OCI-LY3 (cell line): ENCODE results near the gene ZNF438.

Experiments used
- H2AFZ ChIP-seq: fragments of 200-600, 300-600 bp; shearing (Covaris generic); 2 replicates; pipeline ENCODE4 v1.6.0; 2014; ENCODE audit warnings: antibody characterized with exemption, low read depth, low read length
- H3K27ac ChIP-seq: fragments of 200-600, 300-600 bp; sonication (generic); 2 replicates; pipeline ENCODE4 v1.5.1; 2014; ENCODE audit warnings: mild to moderate bottlenecking, low read length, moderate library complexity, mixed read lengths
- H3K27me3 ChIP-seq: fragments of 200-600, 300-600 bp; sonication (generic); 2 replicates; pipeline ENCODE4 v1.6.1; 2014; ENCODE audit warnings: low read depth, low read length, mixed read lengths
- H3K36me3 ChIP-seq: fragments of 200-600, 300-600 bp; sonication (generic); replicated peaks from 2 replicates; pipeline ENCODE3; 2014; ENCODE audit warnings: low read depth, low read length, mixed read lengths
- H3K4me1 ChIP-seq: fragments of 300-600, 200-600 bp; sonication (generic); 2 replicates; pipeline ENCODE4 v1.6.1; 2014; ENCODE audit warnings: low read length, mixed read lengths
- H3K4me2 ChIP-seq: fragments of 200-600, 300-600 bp; sonication (generic); 2 replicates; pipeline ENCODE4 v1.6.1; 2014; ENCODE audit warnings: low read length, mixed read lengths
- H3K4me3 ChIP-seq: fragments of 300-600, 200-600 bp; sonication (generic); 2 replicates; pipeline ENCODE4 v1.5.1; 2014; ENCODE audit warnings: antibody characterized with exemption, mild to moderate bottlenecking, low read length, moderate library complexity
- H3K79me2 ChIP-seq: fragments of 300-600, 200-600 bp; shearing (Covaris generic); 2 replicates; pipeline ENCODE4 v1.6.1; 2014; ENCODE audit warnings: mild to moderate bottlenecking, low read length, mixed read lengths
- H3K9ac ChIP-seq: fragments of 300-600, 200-600 bp; shearing (Covaris generic); 2 replicates; pipeline ENCODE4 v1.6.0; 2014; ENCODE audit warnings: mild to moderate bottlenecking, low read length, moderate library complexity
- H3K9me3 ChIP-seq: fragments of 200-600, 300-600 bp; shearing (Covaris generic); 2 replicates; pipeline ENCODE4 v1.6.1; 2014; ENCODE audit warnings: low read length, mixed read lengths; ENCODE audit not compliant: insufficient read depth
- H4K20me1 ChIP-seq: fragments of 200-600, 300-600 bp; sonication (generic); 2 replicates; pipeline ENCODE4 v1.6.1; 2016; ENCODE audit warnings: low read length, mixed read lengths; ENCODE audit not compliant: insufficient read depth
- EZH2phosphoT487 ChIP-seq: fragments of 200-600 bp; shearing (Covaris generic); IDR thresholded peaks from 2 replicates; pipeline ENCODE4 v1.6.1; 2018; ENCODE audit warnings: antibody characterized with exemption, mixed run types, low read depth
- TF ChIP-seq, protein P1 (sequence below): fragments of 200-600, 300-600 bp; sonication (generic); IDR thresholded peaks from 2 replicates; pipeline ENCODE4 v1.5.1; 2014; ENCODE audit warnings: antibody characterized with exemption, low read length, low read depth

The ZNF438 gene

DNA sequence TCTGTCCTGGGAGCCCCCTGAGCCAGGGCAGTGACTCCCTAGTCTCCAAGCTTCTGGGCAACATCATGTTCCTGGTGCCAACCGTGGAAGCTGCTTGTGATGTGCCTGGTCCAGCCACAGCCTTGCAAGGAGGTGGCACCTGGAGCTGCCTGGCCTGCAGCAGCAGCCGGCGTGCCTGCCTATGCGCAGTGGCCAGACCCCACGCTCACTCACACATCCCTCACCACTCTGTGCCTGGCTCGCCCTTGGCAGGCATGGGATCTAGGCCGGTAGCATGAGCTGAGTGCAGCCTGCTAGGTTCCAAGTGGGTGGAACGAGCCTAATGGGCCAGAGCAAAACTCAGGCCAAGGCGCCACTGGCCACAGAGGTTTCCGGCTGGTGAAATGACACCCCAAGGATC is 184.0 kb downstream of the ZNF438 start:
- H3K4me1 ChIP-seq: no peaks in the 10 kb centered on the region
- H3K9me3 ChIP-seq: no peaks in the 10 kb centered on the region
- TF ChIP-seq EZH2phosphoT487: no peak
- TF ChIP-seq, protein P1, sequence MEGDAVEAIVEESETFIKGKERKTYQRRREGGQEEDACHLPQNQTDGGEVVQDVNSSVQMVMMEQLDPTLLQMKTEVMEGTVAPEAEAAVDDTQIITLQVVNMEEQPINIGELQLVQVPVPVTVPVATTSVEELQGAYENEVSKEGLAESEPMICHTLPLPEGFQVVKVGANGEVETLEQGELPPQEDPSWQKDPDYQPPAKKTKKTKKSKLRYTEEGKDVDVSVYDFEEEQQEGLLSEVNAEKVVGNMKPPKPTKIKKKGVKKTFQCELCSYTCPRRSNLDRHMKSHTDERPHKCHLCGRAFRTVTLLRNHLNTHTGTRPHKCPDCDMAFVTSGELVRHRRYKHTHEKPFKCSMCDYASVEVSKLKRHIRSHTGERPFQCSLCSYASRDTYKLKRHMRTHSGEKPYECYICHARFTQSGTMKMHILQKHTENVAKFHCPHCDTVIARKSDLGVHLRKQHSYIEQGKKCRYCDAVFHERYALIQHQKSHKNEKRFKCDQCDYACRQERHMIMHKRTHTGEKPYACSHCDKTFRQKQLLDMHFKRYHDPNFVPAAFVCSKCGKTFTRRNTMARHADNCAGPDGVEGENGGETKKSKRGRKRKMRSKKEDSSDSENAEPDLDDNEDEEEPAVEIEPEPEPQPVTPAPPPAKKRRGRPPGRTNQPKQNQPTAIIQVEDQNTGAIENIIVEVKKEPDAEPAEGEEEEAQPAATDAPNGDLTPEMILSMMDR: no peak
- no peaks in the 10 kb centered on the region for H3K36me3 ChIP-seq
- no peak overlapping the region for H3K4me2 ChIP-seq
- no peaks in the 10 kb centered on the region for H4K20me1 ChIP-seq
- no peak overlapping the region for H3K27ac ChIP-seq
- H3K4me3 ChIP-seq: no peak overlapping the region
- H3K27me3 ChIP-seq: no peaks in the 10 kb centered on the region
- H3K79me2 ChIP-seq: no peaks in the 10 kb centered on the region
- H3K9ac ChIP-seq: no peak overlapping the region
- no peak overlapping the region for H2AFZ ChIP-seq

- no peaks in the 10 kb centered on the region for H3K27me3 ChIP-seq
- H3K4me3 ChIP-seq: no peak overlapping the region
- no peak overlapping the region for H3K9ac ChIP-seq
- no peaks in the 10 kb centered on the region for H3K36me3 ChIP-seq
- H3K4me1 ChIP-seq: no peaks in the 10 kb centered on the region
- no peak overlapping the region for H3K27ac ChIP-seq
- TF ChIP-seq EZH2phosphoT487: no peak
- TF ChIP-seq, protein P1: no peak
- no peak overlapping the region for H2AFZ ChIP-seq
- no peaks in the 10 kb centered on the region for H4K20me1 ChIP-seq
- no peak overlapping the region for H3K4me2 ChIP-seq
- H3K79me2 ChIP-seq: no peaks in the 10 kb centered on the region
- H3K9me3 ChIP-seq: no peaks in the 10 kb centered on the region
These were observed 184.5 kb downstream of the ZNF438 start for GRCh38 chr10:30847199-30847598.

GRCh38 chr10:30846710-30847109 is 185.0 kb downstream of the ZNF438 start:
- Histone ChIP-seq H3K4me2 (no peak overlapping the region), H3K27ac (no peak overlapping the region), H3K4me1 (no peaks in the 10 kb centered on the region), H4K20me1 (no peaks in the 10 kb centered on the region), H3K9ac (no peak overlapping the region), H3K4me3 (no peak overlapping the region), H3K27me3 (no peaks in the 10 kb centered on the region), H3K9me3 (no peaks in the 10 kb centered on the region), H3K36me3 (no peaks in the 10 kb centered on the region), H2AFZ (no peak overlapping the region), H3K79me2 (no peaks in the 10 kb centered on the region)
- TF ChIP-seq EZH2phosphoT487: no peak
- TF ChIP-seq, protein P1: no peak

- no peak for TF ChIP-seq EZH2phosphoT487
- TF ChIP-seq, protein P1: no peak
- Histone ChIP-seq H3K4me2 (no peak overlapping the region), H3K27me3 (no peaks in the 10 kb centered on the region), H3K79me2 (no peaks in the 10 kb centered on the region), H3K4me1 (no peaks in the 10 kb centered on the region), H3K4me3 (no peak overlapping the region), H3K9me3 (no peaks in the 10 kb centered on the region), H3K9ac (no peak overlapping the region), H2AFZ (no peak overlapping the region), H3K27ac (no peak overlapping the region), H3K36me3 (no peaks in the 10 kb centered on the region), H4K20me1 (no peaks in the 10 kb centered on the region)
These were observed 188.8 kb downstream of the ZNF438 start for GRCh38 chr10:30842894-30843293.
